HL-60 (cell line): ENCODE results near the gene DNAJC4.
A peak's percentile ranks its signal among the peaks of the same experiment; 100 is the strongest.

Experiments used
- DNase-seq, 2 experiments: peaks; one replicate each; pipeline ENCODE4 v3.0.0-alpha.2; 2010 to 2020; ENCODE audit warnings: low read depth in 1 of 2, low spot score in 1 of 2
- H3K27ac ChIP-seq: fragments of 250-450 bp; sonication (Bioruptor Pico); replicated peaks from 2 replicates; pipeline ENCODE4 v1.5.1; 2020; ENCODE audit warnings: mild to moderate bottlenecking, moderate library complexity
- H3K27me3 ChIP-seq: fragments of 250-450 bp; sonication (Bioruptor Pico); 2 replicates; pipeline ENCODE4 v1.5.1; 2021; ENCODE audit warnings: mild to moderate bottlenecking, moderate library complexity; ENCODE audit not compliant: insufficient read depth, poor library complexity, severe bottlenecking
- H3K4me3 ChIP-seq: replicated peaks from 2 replicates; pipeline ENCODE4 v1.5.1; 2011; ENCODE audit warnings: mild to moderate bottlenecking, control low read depth, low read length; ENCODE audit not compliant: insufficient read depth
- CTCF ChIP-seq: IDR thresholded peaks from one replicate; pipeline ENCODE4 v1.5.1; 2011; ENCODE audit warnings: low read length, control low read depth, inconsistent platforms; ENCODE audit not compliant: insufficient read depth
- GABPA ChIP-seq: IDR thresholded peaks from 2 replicates; pipeline ENCODE4 v1.6.1; 2012; ENCODE audit warnings: low read depth
- POLR2AphosphoS5 ChIP-seq: IDR thresholded peaks from 2 replicates; pipeline ENCODE4 v1.6.1; 2012; ENCODE audit warnings: low read depth
- REST ChIP-seq: IDR thresholded peaks from 2 replicates; pipeline ENCODE4 v1.6.1; 2012; ENCODE audit warnings: low read depth; ENCODE audit not compliant: insufficient replicate concordance
- SPI1 ChIP-seq: IDR thresholded peaks from 2 replicates; pipeline ENCODE4 v1.6.1; 2012; ENCODE audit warnings: low read depth, mild to moderate bottlenecking, borderline replicate concordance

Gene DNAJC4

GRCh38 chr11:64220798-64221197, 9.6 kb upstream of the DNAJC4 start:
- no peak for DNase-seq
- Histone ChIP-seq H3K27me3 (no peaks in the 10 kb centered on the region), H3K27ac (no peak overlapping the region), H3K4me3 (no peak overlapping the region)
- no peak for TF ChIP-seq SPI1

GRCh38 chr11:64222651-64223000, 7.7 kb upstream of the DNAJC4 start:
- H3K4me3 ChIP-seq, result no peak overlapping the region
- TF ChIP-seq CTCF (no peak), SPI1 (no peak), GABPA (no peak), REST (no peak), POLR2AphosphoS5 (no peak; the same call in 1 of the 2 replicates)
- no peaks in the 10 kb centered on the region for H3K27me3 ChIP-seq
- H3K27ac ChIP-seq, result no peak overlapping the region
- no peak for DNase-seq

- no peak for DNase-seq
- Histone ChIP-seq H3K4me3 (no peak overlapping the region), H3K27ac (no peak overlapping the region), H3K27me3 (no peaks in the 10 kb centered on the region)
- TF ChIP-seq POLR2AphosphoS5 (no peak), GABPA (no peak)
These were observed 7.2 kb upstream of the DNAJC4 start for GRCh38 chr11:64223001-64223651.

- Histone ChIP-seq H3K27me3 (no peaks in the 10 kb centered on the region), H3K27ac (peak overlapping the region; percentile 78), H3K4me3 (no peak overlapping the region)
- TF ChIP-seq POLR2AphosphoS5 (peak; percentile 65), SPI1 (no peak), GABPA (no peak)
- no peak for DNase-seq
These were observed 6.0 kb upstream of the DNAJC4 start for GRCh38 chr11:64224151-64224890.

- TF ChIP-seq REST (no peak), POLR2AphosphoS5 (no peak; the same call in 1 of the 2 replicates), CTCF (no peak), GABPA (no peak), SPI1 (peak; percentile 70)
- Histone ChIP-seq H3K4me3 (peak overlapping the region; percentile 71), H3K27ac (peak overlapping the region; percentile 78), H3K27me3 (no peaks in the 10 kb centered on the region)
- DNase-seq, result peak in 1 of 2 experiments; percentile 26
These were observed 5.3 kb upstream of the DNAJC4 start for GRCh38 chr11:64224891-64225607.
